ENCODE results near the gene TRAK2. TPM values are rescaled to one million over a fixed set of nuclear protein-coding genes. Genes with fewer than 3 reads are reported as not detected.
A peak's percentile ranks its signal among the peaks of the same experiment; 100 is the strongest.
"Not testable (repeated sequence)": the region's sequence is repeated elsewhere in the genome, so short reads cannot be mapped to it uniquely, and the experiment has no call there.

Gene TRAK2
- 12.2 TPM for polyA plus RNA-seq (2013, experiment 1 of 2)
- 10.7 TPM for polyA plus RNA-seq (2013, experiment 2 of 2)

GRCh38 chr2:201451292-201452057 is at the start of gene TRAK2, which contains the start of gene STRADB:
Gene TRAK2, minus strand, starts transcription at chr2:201451458. Its CDS starts 30,951 bp downstream, at chr2:201420507.
Gene STRADB, plus strand, starts transcription at chr2:201451740. Its CDS starts 3,101 bp downstream, at chr2:201454841.
- 1% methylated on average over 44 to 49 of the region's 78 CpGs for WGBS, 2 experiments (ENCODE audit: insufficient coverage in 2 of 2)

GRCh38 chr2:201500534-201500933 is 49.3 kb upstream of the TRAK2 start:
- Histone ChIP-seq H3K36me3 (ENCODE audit: control insufficient read depth, insufficient read depth, low read length) (no peaks in the 10 kb centered on the region), H3K9me3 (ENCODE audit: control insufficient read depth, low read length) (no peaks in the 10 kb centered on the region), H3K27ac (ENCODE audit: low read depth, low read length, severe bottlenecking) (no peak overlapping the region), H3K4me1 (ENCODE audit: control insufficient read depth, insufficient read depth, low read length, poor library complexity, severe bottlenecking) (no peaks in the 10 kb centered on the region), H3K4me3 (ENCODE audit: extremely low read depth, insufficient read depth, low read length, poor library complexity, severe bottlenecking) (no peak overlapping the region)
- 57 to 88% methylated on average over 1 of the region's 3 CpGs for WGBS, 2 experiments (ENCODE audit: insufficient coverage in 2 of 2)

More at GRCh38 chr2:201451292-201452057, at the start of gene TRAK2, which contains the start of gene STRADB:
- peaks cover 13% of the 10 kb centered on the region for H3K36me3 ChIP-seq (ENCODE audit: control insufficient read depth, insufficient read depth, low read length)
- H3K4me3 ChIP-seq (ENCODE audit: extremely low read depth, insufficient read depth, low read length, poor library complexity, severe bottlenecking) = peak within 1 kb of the TSS; percentile 94
- H3K4me1 ChIP-seq (ENCODE audit: control insufficient read depth, insufficient read depth, low read length, poor library complexity, severe bottlenecking) = peaks cover 3% of the 10 kb centered on the region
- H3K9me3 ChIP-seq (ENCODE audit: control insufficient read depth, low read length) = no peaks in the 10 kb centered on the region
- H3K27ac ChIP-seq (ENCODE audit: low read depth, low read length, severe bottlenecking) = peak within 1 kb of the TSS; percentile 85

DNA sequence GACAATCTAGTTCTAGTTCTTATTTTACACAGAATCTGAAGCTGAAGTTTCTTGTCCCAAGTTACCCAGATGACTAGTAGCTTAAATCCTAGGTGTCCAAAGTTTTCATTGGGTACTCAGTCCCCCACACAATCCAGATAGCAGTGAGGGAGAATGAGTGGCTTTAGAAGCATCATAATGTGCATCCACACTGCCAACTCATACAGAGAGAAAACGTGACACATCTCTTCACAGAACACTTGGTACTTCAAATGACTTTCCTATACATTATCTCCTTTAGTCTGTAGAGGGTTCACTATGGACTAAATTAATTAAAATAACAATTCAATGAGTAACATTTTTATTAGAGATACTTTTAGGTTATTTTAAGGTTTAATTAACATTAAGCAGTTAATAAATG is 45.5 kb upstream of the TRAK2 start:
- H3K36me3 ChIP-seq (ENCODE audit: control insufficient read depth, insufficient read depth, low read length) = no peaks in the 10 kb centered on the region
- no peak overlapping the region for H3K27ac ChIP-seq (ENCODE audit: low read depth, low read length, severe bottlenecking)
- WGBS, 2 experiments (ENCODE audit: insufficient coverage in 2 of 2) = no CpG with 5 or more reads among the region's 1 CpG
- no peaks in the 10 kb centered on the region for H3K9me3 ChIP-seq (ENCODE audit: control insufficient read depth, low read length)
- H3K4me3 ChIP-seq (ENCODE audit: extremely low read depth, insufficient read depth, low read length, poor library complexity, severe bottlenecking) = no peak overlapping the region
- H3K4me1 ChIP-seq (ENCODE audit: control insufficient read depth, insufficient read depth, low read length, poor library complexity, severe bottlenecking) = no peaks in the 10 kb centered on the region

- Histone ChIP-seq H3K4me3 (ENCODE audit: extremely low read depth, insufficient read depth, low read length, poor library complexity, severe bottlenecking) (no peak overlapping the region), H3K27ac (ENCODE audit: low read depth, low read length, severe bottlenecking) (no peak overlapping the region), H3K36me3 (ENCODE audit: control insufficient read depth, insufficient read depth, low read length) (no peaks in the 10 kb centered on the region), H3K4me1 (ENCODE audit: control insufficient read depth, insufficient read depth, low read length, poor library complexity, severe bottlenecking) (no peaks in the 10 kb centered on the region), H3K9me3 (ENCODE audit: control insufficient read depth, low read length) (no peaks in the 10 kb centered on the region)
- 91 to 93% methylated on average over 3 to 4 of the region's 4 CpGs for WGBS, 2 experiments (ENCODE audit: insufficient coverage in 2 of 2)
Observed at GRCh38 chr2:201490291-201490690, 39.0 kb upstream of the TRAK2 start.

DNA sequence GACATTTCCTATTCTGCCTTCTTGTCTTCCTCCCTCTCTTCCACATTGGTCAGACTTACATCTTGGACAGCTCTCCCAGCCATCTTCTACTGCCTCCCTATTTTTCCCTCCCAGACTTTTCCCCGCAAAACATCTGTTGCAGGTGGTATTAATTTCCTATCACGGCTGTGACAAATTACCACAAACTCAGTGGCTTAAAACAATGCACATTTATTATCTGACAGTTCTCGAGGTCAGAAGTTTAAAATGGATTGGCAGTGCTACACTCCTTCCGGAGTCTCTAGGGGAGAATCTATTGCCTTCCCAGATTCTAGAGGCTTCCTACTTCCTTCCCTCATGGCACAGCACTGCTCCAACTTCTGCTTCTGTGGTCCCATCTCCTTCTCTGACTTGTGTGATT is 33.5 kb upstream of the TRAK2 start:
- Histone ChIP-seq H3K9me3 (ENCODE audit: control insufficient read depth, low read length) (no peaks in the 10 kb centered on the region), H3K27ac (ENCODE audit: low read depth, low read length, severe bottlenecking) (no peak overlapping the region), H3K36me3 (ENCODE audit: control insufficient read depth, insufficient read depth, low read length) (peaks cover 11% of the 10 kb centered on the region), H3K4me1 (ENCODE audit: control insufficient read depth, insufficient read depth, low read length, poor library complexity, severe bottlenecking) (no peaks in the 10 kb centered on the region), H3K4me3 (ENCODE audit: extremely low read depth, insufficient read depth, low read length, poor library complexity, severe bottlenecking) (no peak overlapping the region)
- 87 to 97% methylated on average over 4 of the region's 4 CpGs for WGBS, 2 experiments (ENCODE audit: insufficient coverage in 2 of 2)

GRCh38 chr2:201483758-201484157 is 32.5 kb upstream of the TRAK2 start:
- not testable (repeated sequence) for H3K9me3 ChIP-seq (ENCODE audit: control insufficient read depth, low read length); H3K27ac ChIP-seq (ENCODE audit: low read depth, low read length, severe bottlenecking); H3K4me3 ChIP-seq (ENCODE audit: extremely low read depth, insufficient read depth, low read length, poor library complexity, severe bottlenecking); H3K4me1 ChIP-seq (ENCODE audit: control insufficient read depth, insufficient read depth, low read length, poor library complexity, severe bottlenecking)
- peaks cover 11% of the 10 kb centered on the region for H3K36me3 ChIP-seq (ENCODE audit: control insufficient read depth, insufficient read depth, low read length)
- WGBS, 2 experiments (ENCODE audit: insufficient coverage in 2 of 2) = 80 to 100% methylated on average over 1 of the region's 4 CpGs

DNA sequence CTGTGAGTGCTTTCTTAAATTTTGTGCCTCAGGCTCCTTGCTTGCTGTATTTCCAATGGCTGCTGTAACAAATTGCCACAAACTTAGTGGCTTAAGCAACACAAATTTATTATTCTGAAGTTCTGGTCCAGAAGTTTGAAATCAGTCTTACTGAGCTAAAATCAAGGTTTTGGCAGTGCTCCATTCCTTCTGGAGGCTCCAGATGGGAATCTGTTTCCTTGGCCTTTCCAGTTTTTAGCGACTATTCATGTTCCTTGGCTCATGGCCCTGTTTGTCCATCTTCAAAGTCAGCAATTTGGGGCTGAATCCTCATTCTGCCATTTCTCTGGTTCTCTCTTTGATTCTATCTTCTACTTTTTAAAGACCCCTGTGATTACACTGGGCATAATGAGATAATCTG is 32.1 kb upstream of the TRAK2 start:
- 57% methylated on average over 1 of the region's 1 CpG for WGBS, 2 experiments (ENCODE audit: insufficient coverage in 2 of 2)
- H3K4me1 ChIP-seq (ENCODE audit: control insufficient read depth, insufficient read depth, low read length, poor library complexity, severe bottlenecking) = no peaks in the 10 kb centered on the region
- no peaks in the 10 kb centered on the region for H3K9me3 ChIP-seq (ENCODE audit: control insufficient read depth, low read length)
- no peak overlapping the region for H3K27ac ChIP-seq (ENCODE audit: low read depth, low read length, severe bottlenecking)
- peaks cover 11% of the 10 kb centered on the region for H3K36me3 ChIP-seq (ENCODE audit: control insufficient read depth, insufficient read depth, low read length)
- no peak overlapping the region for H3K4me3 ChIP-seq (ENCODE audit: extremely low read depth, insufficient read depth, low read length, poor library complexity, severe bottlenecking)

DNA sequence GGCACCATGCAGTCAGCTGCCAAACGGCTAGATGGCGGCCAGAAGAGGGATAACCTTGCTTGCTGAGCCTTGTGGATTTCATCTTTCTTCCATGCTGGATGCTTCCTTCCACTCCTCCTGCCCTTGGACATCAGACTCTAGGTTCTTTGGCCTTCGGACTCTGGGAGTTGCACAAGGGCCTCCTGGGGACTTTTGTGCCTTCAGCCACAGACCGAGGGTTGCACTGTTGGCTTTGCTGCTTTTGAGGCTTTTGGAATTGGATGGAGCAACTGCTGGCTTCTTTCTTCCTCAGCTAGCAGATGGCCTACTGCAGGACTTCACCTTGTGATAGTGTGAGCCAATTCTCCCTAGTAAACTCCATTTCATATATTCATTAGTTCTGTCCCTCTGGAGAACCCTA is 31.3 kb upstream of the TRAK2 start:
- Histone ChIP-seq H3K27ac (ENCODE audit: low read depth, low read length, severe bottlenecking) (no peak overlapping the region), H3K4me1 (ENCODE audit: control insufficient read depth, insufficient read depth, low read length, poor library complexity, severe bottlenecking) (no peaks in the 10 kb centered on the region), H3K9me3 (ENCODE audit: control insufficient read depth, low read length) (no peaks in the 10 kb centered on the region), H3K36me3 (ENCODE audit: control insufficient read depth, insufficient read depth, low read length) (peaks cover 11% of the 10 kb centered on the region), H3K4me3 (ENCODE audit: extremely low read depth, insufficient read depth, low read length, poor library complexity, severe bottlenecking) (no peak overlapping the region)
- 89 to 94% methylated on average over 3 to 4 of the region's 4 CpGs for WGBS, 2 experiments (ENCODE audit: insufficient coverage in 2 of 2)

DNA sequence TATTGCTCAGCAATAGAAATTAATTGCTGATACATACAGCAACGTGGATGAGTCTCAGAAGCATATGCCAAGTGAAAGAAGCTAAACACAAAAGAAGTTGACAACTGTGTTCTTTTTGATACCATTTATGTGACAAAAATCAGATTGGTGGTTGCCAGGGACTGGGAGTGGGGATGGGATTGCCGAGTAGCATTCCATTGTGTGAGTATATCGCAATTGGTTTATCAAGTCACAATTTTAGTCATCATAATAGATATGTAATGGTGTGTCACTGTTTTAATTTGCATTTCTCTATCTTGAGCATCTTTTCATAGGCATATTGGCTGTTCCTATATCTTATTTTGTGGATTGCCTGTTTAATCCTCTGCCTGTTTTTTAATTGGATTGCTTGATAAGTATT is 21.2 kb upstream of the TRAK2 start:
- Histone ChIP-seq H3K4me1 (ENCODE audit: control insufficient read depth, insufficient read depth, low read length, poor library complexity, severe bottlenecking) (peaks cover 1% of the 10 kb centered on the region), H3K36me3 (ENCODE audit: control insufficient read depth, insufficient read depth, low read length) (peaks cover 6% of the 10 kb centered on the region), H3K9me3 (ENCODE audit: control insufficient read depth, low read length) (no peaks in the 10 kb centered on the region), H3K4me3 (ENCODE audit: extremely low read depth, insufficient read depth, low read length, poor library complexity, severe bottlenecking) (no peak overlapping the region), H3K27ac (ENCODE audit: low read depth, low read length, severe bottlenecking) (no peak overlapping the region)
- WGBS, 2 experiments (ENCODE audit: insufficient coverage in 2 of 2) = 89 to 100% methylated on average over 1 of the region's 3 CpGs

GRCh38 chr2:201471732-201472393 is 20.6 kb upstream of the TRAK2 start:
- Histone ChIP-seq H3K27ac (ENCODE audit: low read depth, low read length, severe bottlenecking) (no peak overlapping the region), H3K9me3 (ENCODE audit: control insufficient read depth, low read length) (no peaks in the 10 kb centered on the region)
- 100% methylated on average over 2 of the region's 3 CpGs; no CpG with 5 or more reads in 1 of the 2 experiments for WGBS, 2 experiments (ENCODE audit: insufficient coverage in 2 of 2)

More at GRCh38 chr2:201471732-201472393, 20.6 kb upstream of the TRAK2 start:
- H3K36me3 ChIP-seq (ENCODE audit: control insufficient read depth, insufficient read depth, low read length) = peaks cover 6% of the 10 kb centered on the region
- H3K4me1 ChIP-seq (ENCODE audit: control insufficient read depth, insufficient read depth, low read length, poor library complexity, severe bottlenecking) = peaks cover 5% of the 10 kb centered on the region
- H3K4me3 ChIP-seq (ENCODE audit: extremely low read depth, insufficient read depth, low read length, poor library complexity, severe bottlenecking) = no peak overlapping the region

Measured in mesodermal cell (in vitro differentiated cells).